Measurements from ENCODE around the gene CRIM1.
A peak's percentile ranks its signal among the peaks of the same experiment; 100 is the strongest.

The CRIM1 gene

GRCh38 chr2:36374585-36374984, 19.0 kb downstream of the CRIM1 start:
- DNase-seq (ENCODE audit: low read depth), result peak; percentile 67

- peak; percentile 63 for DNase-seq (ENCODE audit: low read depth)
These were observed 20.8 kb downstream of the CRIM1 start for GRCh38 chr2:36376319-36376765.

GRCh38 chr2:36376992-36377738, 21.6 kb downstream of the CRIM1 start:
- no peak for DNase-seq (ENCODE audit: low read depth)

- peak; percentile 74 for DNase-seq (ENCODE audit: low read depth)
These were observed 24.3 kb downstream of the CRIM1 start for GRCh38 chr2:36379710-36380448.

- DNase-seq (ENCODE audit: low read depth), result no peak
These were observed 25.3 kb downstream of the CRIM1 start for GRCh38 chr2:36380624-36381481.

- no peak for DNase-seq (ENCODE audit: low read depth)
These were observed 26.4 kb downstream of the CRIM1 start for GRCh38 chr2:36381993-36382392.

- no peak for DNase-seq (ENCODE audit: low read depth)
These were observed 26.9 kb downstream of the CRIM1 start for GRCh38 chr2:36382472-36382871.

GRCh38 chr2:36383726-36384125, 28.1 kb downstream of the CRIM1 start:
- no peak for DNase-seq (ENCODE audit: low read depth)

- no peak for DNase-seq (ENCODE audit: low read depth)
These were observed 28.9 kb downstream of the CRIM1 start for GRCh38 chr2:36384454-36384853.

- DNase-seq (ENCODE audit: low read depth), result no peak
These were observed 30.0 kb downstream of the CRIM1 start for GRCh38 chr2:36385603-36386002.

- DNase-seq (ENCODE audit: low read depth), result peak; percentile 65
These were observed 31.8 kb downstream of the CRIM1 start for GRCh38 chr2:36387258-36387916.

- DNase-seq (ENCODE audit: low read depth), result no peak
These were observed 32.9 kb downstream of the CRIM1 start for GRCh38 chr2:36388472-36388871.

- peak; percentile 66 for DNase-seq (ENCODE audit: low read depth)
These were observed 33.5 kb downstream of the CRIM1 start for GRCh38 chr2:36389091-36389564.

- no peak for DNase-seq (ENCODE audit: low read depth)
These were observed 34.0 kb downstream of the CRIM1 start for GRCh38 chr2:36389577-36389976.

- no peak for DNase-seq (ENCODE audit: low read depth)
These were observed 37.1 kb downstream of the CRIM1 start for GRCh38 chr2:36392571-36393255.

- no peak for DNase-seq (ENCODE audit: low read depth)
These were observed 38.2 kb downstream of the CRIM1 start for GRCh38 chr2:36393738-36394256.

- no peak for DNase-seq (ENCODE audit: low read depth)
These were observed 39.2 kb downstream of the CRIM1 start for GRCh38 chr2:36394804-36395203.

GRCh38 chr2:36395866-36396265, 40.3 kb downstream of the CRIM1 start:
- DNase-seq (ENCODE audit: low read depth), result no peak

GRCh38 chr2:36396878-36397539, 41.4 kb downstream of the CRIM1 start:
- no peak for DNase-seq (ENCODE audit: low read depth)

GRCh38 chr2:36397728-36398413, 42.3 kb downstream of the CRIM1 start:
- peak; percentile 38 for DNase-seq (ENCODE audit: low read depth)

Measured in iris pigment epithelial cell (primary cell).